T-helper 2 cell treated with Interferon-gamma antibody and Interleukin-4, amounts not matched to agents 100 ng/mL and 5 ng/mL, for 36 hours (primary cell): ENCODE data around the gene PPP1R12C. TPM values are rescaled to one million over a fixed set of nuclear protein-coding genes. Genes with fewer than 3 reads are reported as not detected.

Source experiments
- intact Hi-C: fragments of 100-400 bp; cut with micrococcal nuclease; formaldehyde crosslinking; loops from one replicate; pipeline ENCODE4 v1.15.1; 2023
- total RNA-seq: library from RNA; stranded (reverse); gene quantifications from 2 replicates; pipeline ENCODE4 v1.2.3, GENCODE V29; 2022

PPP1R12C gene
- total RNA-seq, 1 donor from 2014 or later, result 132 TPM

GRCh38 chr19:55147545-55148251, 30.3 kb upstream of the PPP1R12C start:
- intact Hi-C loops, result loop anchor here (10.0 kb wide), 1 partner anchor 307 kb away; no protein-coding TSS in a partner anchor

- intact Hi-C loops, result loop anchor here (10.0 kb wide), 1 partner anchor 308 kb away; no protein-coding TSS in a partner anchor
Measured at GRCh38 chr19:55146705-55147273, 29.4 kb upstream of the PPP1R12C start.

GRCh38 chr19:55146078-55146704, 28.8 kb upstream of the PPP1R12C start:
- intact Hi-C loops, result loop anchor here (10.0 kb wide), 1 partner anchor 309 kb away; no protein-coding TSS in a partner anchor

GRCh38 chr19:55145232-55145631, 27.8 kb upstream of the PPP1R12C start:
- intact Hi-C loops, result loop anchor here (10.0 kb wide), 1 partner anchor 310 kb away; no protein-coding TSS in a partner anchor

- intact Hi-C loops, result loop anchor here (10.0 kb wide), 1 partner anchor 313 kb away; no protein-coding TSS in a partner anchor
Measured at GRCh38 chr19:55141696-55142095, 24.3 kb upstream of the PPP1R12C start.

GRCh38 chr19:55137915-55138314, 20.5 kb upstream of the PPP1R12C start:
- intact Hi-C loops, result no loop called here

GRCh38 chr19:55136399-55137102, 19.1 kb upstream of the PPP1R12C start:
- intact Hi-C loops, result no loop called here

- intact Hi-C loops, result no loop called here
Measured at GRCh38 chr19:55134736-55135135, 17.3 kb upstream of the PPP1R12C start.

GRCh38 chr19:55133639-55134444, 16.4 kb upstream of the PPP1R12C start:
- intact Hi-C loops, result no loop called here

GRCh38 chr19:55132453-55133129, 15.2 kb upstream of the PPP1R12C start:
- intact Hi-C loops, result no loop called here

- intact Hi-C loops, result no loop called here
Measured at GRCh38 chr19:55131421-55131820, 14.0 kb upstream of the PPP1R12C start.

- intact Hi-C loops, result loop anchor here (5.0 kb wide), 1 partner anchor 288 kb away; the partner anchor contains the start of gene UBE2S
Measured at GRCh38 chr19:55119053-55119452, 1.6 kb upstream of the PPP1R12C start.

- intact Hi-C loops, result loop anchor here (5.0 kb wide), 1 partner anchor 289 kb away; the partner anchor contains the start of gene UBE2S
Measured at GRCh38 chr19:55118401-55118991, 1.1 kb upstream of the PPP1R12C start.

- intact Hi-C loops, result loop anchor here (1.0 to 5.0 kb wide), 9 partner anchors 37 to 1022 kb away; partner anchors contain the start of genes CNOT3, DNAAF3, FIZ1 and PPP6R1
Measured at GRCh38 chr19:55117663-55118391, 390 bp upstream of the PPP1R12C start.

GRCh38 chr19:55116232-55116858, 1.1 kb downstream of the PPP1R12C start:
- intact Hi-C loops, result loop anchor here (2.0 to 5.0 kb wide), 4 partner anchors 36 to 980 kb away; partner anchors contain the start of genes CNOT3, DNAAF3 and UBE2S

GRCh38 chr19:55115446-55116065, 1.9 kb downstream of the PPP1R12C start:
- intact Hi-C loops, result loop anchor here (2.0 to 5.0 kb wide), 4 partner anchors 35 to 979 kb away; partner anchors contain the start of genes CNOT3, DNAAF3 and UBE2S

GRCh38 chr19:55114566-55115145, 2.8 kb downstream of the PPP1R12C start:
- intact Hi-C loops, result loop anchor here (5.0 kb wide), 1 partner anchor 293 kb away; the partner anchor contains the start of gene UBE2S
